Nephron progenitor cell (in vitro differentiated cells): ENCODE data around the gene INSYN2B.
A peak's percentile ranks its signal among the peaks of the same experiment; 100 is the strongest.

Experiments used
- DNase-seq: peaks from one replicate; pipeline ENCODE4 v3.0.0; 2021
- H3K27ac Mint-ChIP-seq: 2 replicates; pipeline ENCODE4 v1.8.0; 2021; ENCODE audit warnings: mild to moderate bottlenecking, moderate library complexity, mixed read lengths
- H3K27me3 Mint-ChIP-seq: 2 replicates; pipeline ENCODE4 v1.8.0; 2021; ENCODE audit warnings: mild to moderate bottlenecking, low read depth, mixed read lengths; ENCODE audit not compliant: poor library complexity
- H3K36me3 Mint-ChIP-seq: 2 replicates; pipeline ENCODE4 v1.8.0; 2021; ENCODE audit warnings: low read depth, mixed read lengths
- H3K4me1 Mint-ChIP-seq: 2 replicates; pipeline ENCODE4 v1.8.0; 2021; ENCODE audit warnings: mixed read lengths
- H3K4me3 Mint-ChIP-seq: 2 replicates; pipeline ENCODE4 v1.8.0; 2021; ENCODE audit warnings: mild to moderate bottlenecking, moderate library complexity, mixed read lengths
- H3K9me3 Mint-ChIP-seq: 2 replicates; pipeline ENCODE4 v1.8.0; 2021; ENCODE audit warnings: mild to moderate bottlenecking, moderate library complexity, mixed read lengths
- CTCF ChIP-seq: fragments of 200-600 bp; sonication (generic); IDR thresholded peaks from 2 replicates; pipeline ENCODE4 v1.5.0; 2021; ENCODE audit warnings: antibody characterized with exemption

Gene INSYN2B

GRCh38 chr5:169875091-169875728 is 105.1 kb downstream of the INSYN2B start:
- Mint-ChIP-seq H3K9me3 (no peaks in the 10 kb centered on the region), H3K27ac (peak overlapping the region; percentile 79), H3K4me3 (no peak overlapping the region), H3K27me3 (peaks cover 12% of the 10 kb centered on the region), H3K36me3 (no peaks in the 10 kb centered on the region), H3K4me1 (peaks cover 18% of the 10 kb centered on the region)
- no peak for DNase-seq
- no peak for TF ChIP-seq CTCF

- no peak overlapping the region for H3K4me3 Mint-ChIP-seq
- no peak overlapping the region for H3K27ac Mint-ChIP-seq
- no peak for TF ChIP-seq CTCF
- H3K36me3 Mint-ChIP-seq: no peaks in the 10 kb centered on the region
- H3K27me3 Mint-ChIP-seq: peaks cover 12% of the 10 kb centered on the region
- H3K9me3 Mint-ChIP-seq: no peaks in the 10 kb centered on the region
- no peak for DNase-seq
- H3K4me1 Mint-ChIP-seq: peaks cover 18% of the 10 kb centered on the region
These were observed 105.7 kb downstream of the INSYN2B start for GRCh38 chr5:169874621-169875020.

DNA sequence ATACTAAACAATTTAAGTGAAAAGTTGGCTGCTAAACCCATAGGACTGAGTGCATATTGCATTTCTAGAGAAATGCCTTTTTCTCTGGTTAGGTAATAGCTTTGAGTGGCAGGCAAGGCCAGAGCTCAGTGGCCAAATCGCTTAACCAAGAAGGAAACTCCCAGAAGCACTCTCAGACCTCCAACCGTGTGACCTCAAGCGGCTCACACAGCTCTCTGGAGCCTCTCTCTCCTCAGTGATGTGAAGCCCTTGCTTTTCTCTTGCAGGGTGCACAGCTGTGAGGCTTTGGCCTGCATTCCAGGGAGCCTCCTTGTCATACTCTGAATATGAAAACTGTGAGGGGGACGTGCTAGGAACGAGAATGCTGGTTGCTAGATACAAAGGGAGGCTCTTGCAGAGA is 106.7 kb downstream of the INSYN2B start:
- no peaks in the 10 kb centered on the region for H3K36me3 Mint-ChIP-seq
- no peak overlapping the region for H3K4me3 Mint-ChIP-seq
- H3K27me3 Mint-ChIP-seq: peaks cover 11% of the 10 kb centered on the region
- no peak for TF ChIP-seq CTCF
- H3K4me1 Mint-ChIP-seq: peaks cover 18% of the 10 kb centered on the region
- no peak overlapping the region for H3K27ac Mint-ChIP-seq
- no peaks in the 10 kb centered on the region for H3K9me3 Mint-ChIP-seq
- no peak for DNase-seq

DNA sequence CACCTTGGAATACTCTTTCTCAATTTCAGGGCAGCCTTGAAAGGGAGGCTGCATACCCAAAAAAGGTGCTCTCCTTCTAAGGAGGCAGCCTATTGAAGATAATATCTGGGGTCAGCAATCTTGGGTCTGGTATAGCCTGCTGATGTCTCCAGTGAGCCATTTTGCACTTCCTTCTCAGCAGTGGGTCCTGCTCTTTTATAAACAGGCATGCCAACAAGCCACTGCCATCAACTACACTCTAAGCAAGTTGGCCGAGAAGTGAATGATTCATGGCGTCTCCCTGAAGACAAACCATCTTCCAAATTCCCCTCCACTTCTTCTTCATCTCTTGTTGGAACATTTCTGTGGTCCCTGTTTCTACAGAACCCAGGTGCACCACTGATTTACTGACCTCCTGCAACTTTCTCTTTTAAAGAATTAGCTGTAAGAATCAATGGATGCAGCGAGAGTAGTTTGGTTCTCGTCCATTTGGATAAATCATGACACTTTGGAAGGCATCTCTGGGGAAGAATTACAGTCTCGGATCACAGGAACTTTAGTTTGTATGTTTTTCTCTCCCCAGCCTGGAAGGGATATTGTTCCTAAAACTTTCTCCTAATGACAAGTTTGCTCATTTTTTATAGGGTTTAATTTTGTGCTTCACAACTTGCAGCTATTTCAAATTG is 108.3 kb downstream of the INSYN2B start:
- H3K36me3 Mint-ChIP-seq: no peaks in the 10 kb centered on the region
- TF ChIP-seq CTCF: no peak
- peaks cover 18% of the 10 kb centered on the region for H3K4me1 Mint-ChIP-seq
- no peak for DNase-seq
- H3K4me3 Mint-ChIP-seq: no peak overlapping the region
- H3K27ac Mint-ChIP-seq: no peak overlapping the region
- H3K27me3 Mint-ChIP-seq: peaks cover 7% of the 10 kb centered on the region
- no peaks in the 10 kb centered on the region for H3K9me3 Mint-ChIP-seq

DNA sequence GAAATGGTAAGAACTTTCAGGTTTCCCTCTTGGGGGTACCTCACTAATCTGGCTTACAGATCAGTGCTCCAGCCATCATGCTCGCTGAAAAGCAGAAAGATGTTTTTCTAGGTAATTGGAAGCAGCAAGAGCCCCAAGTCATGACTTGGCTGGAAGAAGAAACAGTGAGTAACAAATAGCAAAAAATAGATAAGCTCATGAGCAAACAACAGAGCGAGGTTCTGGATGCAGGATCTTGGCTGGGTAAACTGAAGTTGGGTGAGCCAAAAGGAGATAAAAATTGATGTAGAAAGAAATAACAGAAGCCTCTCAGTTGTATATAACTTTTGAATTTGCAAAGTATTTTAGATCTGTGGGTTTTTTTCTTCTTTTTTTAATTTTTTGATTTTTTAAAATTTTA is 110.1 kb downstream of the INSYN2B start:
- H3K4me1 Mint-ChIP-seq: peaks cover 18% of the 10 kb centered on the region
- H3K27ac Mint-ChIP-seq: no peak overlapping the region
- H3K36me3 Mint-ChIP-seq: no peaks in the 10 kb centered on the region
- H3K4me3 Mint-ChIP-seq: no peak overlapping the region
- H3K27me3 Mint-ChIP-seq: peaks cover 6% of the 10 kb centered on the region
- DNase-seq: no peak
- TF ChIP-seq CTCF: no peak
- H3K9me3 Mint-ChIP-seq: no peaks in the 10 kb centered on the region

- no peak for TF ChIP-seq CTCF
- H3K4me3 Mint-ChIP-seq: no peak overlapping the region
- no peak overlapping the region for H3K27ac Mint-ChIP-seq
- H3K4me1 Mint-ChIP-seq: peaks cover 21% of the 10 kb centered on the region
- peaks cover 2% of the 10 kb centered on the region for H3K27me3 Mint-ChIP-seq
- no peak for DNase-seq
- H3K9me3 Mint-ChIP-seq: no peaks in the 10 kb centered on the region
- H3K36me3 Mint-ChIP-seq: no peaks in the 10 kb centered on the region
These were observed 111.2 kb downstream of the INSYN2B start for GRCh38 chr5:169869066-169869465.
